ENCODE measurements around the gene DDX24. TPM values are rescaled to one million over a fixed set of nuclear protein-coding genes. Genes with fewer than 3 reads are reported as not detected.

The DDX24 gene
- total and polyA plus RNA-seq, 2 donors (not counting 1 experiment from before 2014, with no cell fraction given): 143 to 192 TPM

GRCh38 chr14:94102768-94103482 lies 21.9 kb upstream of the DDX24 start:
- Histone ChIP-seq H3K79me2 (ENCODE audit: control insufficient read depth, insufficient read depth, low read length) (no peaks in the 10 kb centered on the region), H2AFZ (ENCODE audit: low read length) (no peak overlapping the region), H4K20me1 (ENCODE audit: control insufficient read depth, extremely low read depth, insufficient read depth, low read length) (no peaks in the 10 kb centered on the region), H3K27ac (ENCODE audit: insufficient read depth, low read length) (no peak overlapping the region), H3K4me3 (replicated peaks in 1 of 4; ENCODE audit: control extremely low read depth in 1 of 4, insufficient read depth in 1 of 4, low read depth in 3 of 4, low read length in 4 of 4) (no peak overlapping the region), H3K9me3 (ENCODE audit: control insufficient read depth, insufficient read depth, low read depth, low read length) (no peaks in the 10 kb centered on the region), H3K27me3 (ENCODE audit: control insufficient read depth, insufficient read depth, low read length) (no peaks in the 10 kb centered on the region), H3K9ac (ENCODE audit: insufficient read depth, low read length) (no peak overlapping the region), H3K36me3 (ENCODE audit: control insufficient read depth, insufficient read depth, low read length) (no peaks in the 10 kb centered on the region), H3K4me1 (ENCODE audit: control insufficient read depth, extremely low read depth, insufficient read depth, low read length) (peaks cover 7% of the 10 kb centered on the region), H3K4me2 (ENCODE audit: extremely low read depth, insufficient read depth, low read length) (no peak overlapping the region)
- no peak for DNase-seq (ENCODE audit: low read depth in 2 of 2)
- TF ChIP-seq CTCF (conservative IDR thresholded peaks at IDR 0.05 in 1 of 2, IDR thresholded peaks at IDR 0.05 in 1 of 2; ENCODE audit: low read depth in 1 of 2, low read length in 2 of 2) (no peak), EZH2 (IDR thresholded peaks at IDR 0.05; ENCODE audit: low read length, missing control alignments) (no peak)

GRCh38 chr14:94101748-94102147 lies 20.7 kb upstream of the DDX24 start:
- Histone ChIP-seq H3K4me1 (ENCODE audit: control insufficient read depth, extremely low read depth, insufficient read depth, low read length) (peaks cover 7% of the 10 kb centered on the region), H3K36me3 (ENCODE audit: control insufficient read depth, insufficient read depth, low read length) (no peaks in the 10 kb centered on the region), H3K27ac (ENCODE audit: insufficient read depth, low read length) (no peak overlapping the region), H3K9me3 (ENCODE audit: control insufficient read depth, insufficient read depth, low read depth, low read length) (no peaks in the 10 kb centered on the region), H2AFZ (ENCODE audit: low read length) (no peak overlapping the region), H3K4me2 (ENCODE audit: extremely low read depth, insufficient read depth, low read length) (no peak overlapping the region), H3K9ac (ENCODE audit: insufficient read depth, low read length) (no peak overlapping the region), H4K20me1 (ENCODE audit: control insufficient read depth, extremely low read depth, insufficient read depth, low read length) (no peaks in the 10 kb centered on the region), H3K27me3 (ENCODE audit: control insufficient read depth, insufficient read depth, low read length) (no peaks in the 10 kb centered on the region), H3K4me3 (replicated peaks in 1 of 4; ENCODE audit: control extremely low read depth in 1 of 4, insufficient read depth in 1 of 4, low read depth in 3 of 4, low read length in 4 of 4) (no peak overlapping the region), H3K79me2 (ENCODE audit: control insufficient read depth, insufficient read depth, low read length) (no peaks in the 10 kb centered on the region)
- TF ChIP-seq CTCF (conservative IDR thresholded peaks at IDR 0.05 in 1 of 2, IDR thresholded peaks at IDR 0.05 in 1 of 2; ENCODE audit: low read depth in 1 of 2, low read length in 2 of 2): no peak
- no peak for TF ChIP-seq EZH2 (IDR thresholded peaks at IDR 0.05; ENCODE audit: low read length, missing control alignments)
- no peak for DNase-seq (ENCODE audit: low read depth in 2 of 2)

- no peaks in the 10 kb centered on the region for H3K79me2 ChIP-seq (ENCODE audit: control insufficient read depth, insufficient read depth, low read length)
Measured at GRCh38 chr14:94100847-94101246, 19.8 kb upstream of the DDX24 start.

More at GRCh38 chr14:94100847-94101246, 19.8 kb upstream of the DDX24 start:
- DNase-seq (ENCODE audit: low read depth in 2 of 2): peak; percentile 56 to 72
- Histone ChIP-seq H3K36me3 (ENCODE audit: control insufficient read depth, insufficient read depth, low read length) (no peaks in the 10 kb centered on the region), H3K27me3 (ENCODE audit: control insufficient read depth, insufficient read depth, low read length) (no peaks in the 10 kb centered on the region), H4K20me1 (ENCODE audit: control insufficient read depth, extremely low read depth, insufficient read depth, low read length) (no peaks in the 10 kb centered on the region), H3K4me1 (ENCODE audit: control insufficient read depth, extremely low read depth, insufficient read depth, low read length) (peaks cover 7% of the 10 kb centered on the region), H2AFZ (ENCODE audit: low read length) (no peak overlapping the region), H3K4me2 (ENCODE audit: extremely low read depth, insufficient read depth, low read length) (no peak overlapping the region), H3K9me3 (ENCODE audit: control insufficient read depth, insufficient read depth, low read depth, low read length) (no peaks in the 10 kb centered on the region), H3K4me3 (replicated peaks in 1 of 4; ENCODE audit: control extremely low read depth in 1 of 4, insufficient read depth in 1 of 4, low read depth in 3 of 4, low read length in 4 of 4) (no peak overlapping the region), H3K27ac (ENCODE audit: insufficient read depth, low read length) (no peak overlapping the region), H3K9ac (ENCODE audit: insufficient read depth, low read length) (no peak overlapping the region)
- TF ChIP-seq EZH2 (IDR thresholded peaks at IDR 0.05; ENCODE audit: low read length, missing control alignments): no peak

Measured in fibroblast of lung (primary cell).